NCI-H1694 (cell line): Measurements from ENCODE around the gene TOMM70.

Experiments
- DNase-seq: peaks from one replicate; lab custom pipeline; 2025; lab: John Stamatoyannopoulos, UW

The TOMM70 gene

GRCh38 chr3:100325827-100326226, 75.1 kb downstream of the TOMM70 start:
- DNase-seq, result no peak

- DNase-seq, result no peak
Measured at GRCh38 chr3:100324044-100324443, 76.8 kb downstream of the TOMM70 start.

GRCh38 chr3:100319951-100320350, 80.9 kb downstream of the TOMM70 start:
- no peak for DNase-seq

GRCh38 chr3:100317912-100318311, 83.0 kb downstream of the TOMM70 start:
- DNase-seq, result no peak

- DNase-seq, result peak; percentile 67
Measured at GRCh38 chr3:100316641-100317069, 84.2 kb downstream of the TOMM70 start.
